Stimulated activated CD4-positive, alpha-beta T cell treated with anti-CD3 and anti-CD28 coated beads, Interleukin-1b, Interleukin-23, amount 100 ng/mL, for 1 hour (primary cell): Measurements from ENCODE around the gene OSCP1.

Experiments used
- DNase-seq, 2 donors: peaks; one replicate each; pipeline ENCODE4 v3.0.0-alpha.2; 2020; ENCODE audit warnings: low read depth in 2 of 2

The OSCP1 gene

GRCh38 chr1:36382669-36383068 is 67.6 kb downstream of the OSCP1 start:
- DNase-seq, result no peak

- no peak for DNase-seq
These were observed 68.0 kb downstream of the OSCP1 start for GRCh38 chr1:36382231-36382630.

- DNase-seq, result no peak
These were observed 68.8 kb downstream of the OSCP1 start for GRCh38 chr1:36381405-36381804.

- no peak for DNase-seq
These were observed 69.5 kb downstream of the OSCP1 start for GRCh38 chr1:36380782-36381181.

- no peak for DNase-seq
These were observed 70.1 kb downstream of the OSCP1 start for GRCh38 chr1:36380143-36380619.

DNA sequence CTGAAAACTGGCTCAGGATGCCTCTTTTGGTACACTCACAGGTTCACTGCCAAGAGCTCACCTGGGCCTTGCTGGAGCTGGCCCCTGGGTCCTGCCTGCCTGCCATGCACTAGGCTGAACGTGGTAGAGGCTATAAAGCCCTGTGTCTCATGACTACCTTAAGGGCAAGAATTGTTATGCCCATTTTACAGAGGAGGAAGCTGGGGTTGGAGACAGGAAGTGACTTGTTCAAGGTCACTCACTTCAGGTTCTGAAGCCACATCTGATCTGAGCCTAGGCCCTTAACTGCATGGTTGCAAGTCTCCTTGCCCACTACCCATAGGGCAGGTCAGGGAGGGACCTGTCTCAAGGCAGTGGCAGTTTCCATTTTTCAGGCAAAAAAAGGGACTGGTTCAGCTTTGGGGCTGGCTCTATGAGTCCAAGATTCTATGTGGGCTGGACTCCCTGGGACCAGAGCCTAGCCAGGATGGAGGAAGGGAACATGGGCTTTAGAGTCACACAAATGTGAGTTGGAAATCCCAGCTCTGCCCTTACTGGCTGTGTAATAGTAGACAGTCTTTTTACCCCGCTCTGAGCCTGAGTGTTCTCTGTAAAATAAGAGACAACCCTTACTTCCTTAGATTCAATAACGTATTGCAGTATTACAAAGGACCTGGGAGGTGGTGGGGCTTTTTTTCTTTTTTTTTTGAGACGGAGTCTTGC is 72.3 kb downstream of the OSCP1 start:
- DNase-seq, result no peak

DNA sequence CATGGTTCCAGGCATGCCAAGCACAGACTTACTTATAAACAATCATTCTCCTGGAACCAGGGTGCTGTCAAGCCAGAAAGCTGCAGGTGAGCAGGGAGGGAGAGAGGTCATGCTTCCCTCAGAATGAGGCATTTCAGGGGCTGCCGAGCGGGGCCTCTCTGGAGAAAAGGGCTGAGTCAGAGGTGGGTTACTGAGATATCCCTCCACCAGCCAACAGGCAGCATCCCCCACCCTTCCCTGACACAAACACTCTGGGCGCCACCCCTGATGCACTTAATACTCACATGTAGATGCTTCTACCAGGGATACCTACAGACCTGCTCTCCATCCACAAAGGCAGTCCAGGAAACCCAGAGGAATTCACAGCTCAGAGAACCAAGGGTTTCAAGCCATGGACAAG is 77.6 kb downstream of the OSCP1 start:
- no peak for DNase-seq

GRCh38 chr1:36369061-36369861 is 81.0 kb downstream of the OSCP1 start:
- peak; percentile 58 to 87 for DNase-seq
